HG03378 (cell line): ENCODE data around the gene ARL5C.

Experiments used
- ATAC-seq: cut with Tn5 transposase; IDR thresholded peaks from one replicate; pipeline ENCODE4 v1.9.1; 2021; ENCODE audit warnings: mild to moderate bottlenecking, moderate library complexity; ENCODE audit not compliant: unreplicated experiment

Gene ARL5C, protein sequence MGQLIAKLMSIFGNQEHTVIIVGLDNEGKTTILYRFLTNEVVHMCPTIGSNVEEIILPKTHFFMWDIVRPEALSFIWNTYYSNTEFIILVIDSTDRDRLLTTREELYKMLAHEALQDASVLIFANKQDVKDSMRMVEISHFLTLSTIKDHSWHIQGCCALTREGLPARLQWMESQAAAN

GRCh38 chr17:39165841-39166349 lies at the start of gene ARL5C:
TSS of gene ARL5C (minus strand) at chr17:39166161. CDS start at chr17:39165760, 401 bp downstream.
- no peak for ATAC-seq

DNA sequence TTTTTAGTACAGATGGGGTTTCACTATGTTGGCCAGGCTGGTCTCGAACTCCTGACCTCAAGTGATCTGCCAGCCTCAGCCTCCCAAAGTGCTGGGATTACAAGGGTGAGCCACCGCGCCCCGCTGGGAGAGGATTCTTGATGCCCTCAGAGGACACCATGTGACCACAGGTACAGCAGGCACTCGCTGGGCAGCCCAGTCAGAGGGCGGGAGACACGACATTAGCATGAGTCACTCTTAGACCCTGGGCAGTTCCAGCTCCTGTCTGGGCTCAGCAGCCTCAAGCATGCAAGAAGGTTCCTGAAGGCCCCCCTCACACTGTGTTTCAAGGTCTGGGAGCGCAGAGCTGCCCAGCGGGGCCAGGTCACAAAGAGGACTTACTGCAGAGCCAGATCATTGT lies 47.9 kb upstream of the ARL5C start:
- ATAC-seq: no peak

DNA sequence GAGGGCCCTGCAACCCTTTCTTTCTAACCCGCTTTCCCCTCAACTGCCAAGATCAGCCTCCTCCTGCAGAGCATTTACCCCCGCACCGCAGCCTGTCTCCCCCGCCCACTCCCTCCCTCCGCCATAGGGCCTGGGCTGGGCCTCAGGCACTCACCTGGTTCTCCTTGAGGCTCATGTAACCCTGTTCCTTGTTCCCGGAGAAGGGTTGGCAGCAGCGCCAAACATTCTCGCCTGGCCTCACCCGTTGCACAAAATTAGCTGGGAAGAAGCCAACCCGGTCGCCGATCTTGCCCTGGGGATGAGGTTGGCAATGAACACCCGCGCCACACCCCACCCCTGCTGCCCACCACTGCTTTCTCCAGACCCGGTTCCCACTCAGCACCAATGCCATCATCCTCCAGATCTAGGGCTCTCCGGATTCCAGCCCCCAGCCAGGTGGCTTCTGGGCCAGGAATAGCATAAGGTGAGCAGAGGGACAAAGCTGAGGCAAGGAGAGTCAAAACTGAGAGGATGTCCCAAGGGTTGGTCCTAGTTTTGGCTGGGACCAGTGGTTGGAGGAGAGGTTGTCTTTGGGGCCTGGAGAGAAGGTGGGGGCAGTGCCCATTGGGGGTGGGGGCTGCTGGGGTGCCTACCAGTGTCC lies 47.0 kb upstream of the ARL5C start:
- ATAC-seq: no peak

DNA sequence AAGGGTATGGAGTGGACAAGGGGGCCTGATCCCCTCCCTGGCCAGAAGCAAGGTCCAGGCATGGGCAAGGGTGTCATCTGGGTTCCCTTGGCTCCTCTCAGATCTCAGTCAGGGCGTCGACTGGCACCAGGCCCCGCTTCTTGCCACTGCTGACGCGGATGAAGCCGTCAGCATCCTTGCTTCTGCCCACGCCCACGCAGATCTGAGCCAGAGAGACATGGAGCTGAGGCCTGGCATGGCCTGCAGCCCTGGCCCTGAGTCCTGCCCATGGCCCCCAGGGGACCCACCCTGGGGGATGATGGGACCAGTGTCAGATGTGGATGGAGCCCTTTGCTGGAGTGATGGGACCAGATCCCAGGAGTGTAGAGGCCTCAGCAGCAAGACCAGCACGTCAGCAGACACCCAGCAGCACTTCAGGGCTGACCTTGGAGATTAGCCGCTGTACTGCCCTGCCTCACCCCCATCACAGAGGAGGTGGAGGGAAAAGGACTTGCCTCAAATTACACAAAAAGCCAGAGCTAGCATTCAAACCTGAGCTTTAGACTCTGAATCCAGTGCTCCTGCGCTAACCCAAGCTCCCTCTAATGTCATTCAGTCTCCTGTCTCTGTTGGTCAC lies 46.3 kb upstream of the ARL5C start:
- ATAC-seq: no peak

DNA sequence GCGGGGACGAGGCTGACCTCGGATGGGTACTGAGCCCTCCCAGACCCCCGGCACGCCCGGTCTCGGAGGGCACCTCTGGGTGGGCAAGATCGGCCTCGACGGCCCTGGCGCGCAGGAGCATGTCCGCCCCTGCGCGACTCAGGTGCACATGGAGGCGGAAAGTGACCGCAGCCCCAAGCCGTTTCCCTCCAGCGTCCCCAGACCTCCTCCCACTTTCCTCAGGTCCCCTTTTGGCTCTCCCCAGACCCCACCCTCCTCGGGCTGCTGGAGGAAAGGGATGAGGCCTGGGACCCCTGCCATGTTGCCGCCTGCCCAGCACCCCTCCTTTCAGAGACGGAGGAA lies 44.1 kb upstream of the ARL5C start:
- no peak for ATAC-seq

DNA sequence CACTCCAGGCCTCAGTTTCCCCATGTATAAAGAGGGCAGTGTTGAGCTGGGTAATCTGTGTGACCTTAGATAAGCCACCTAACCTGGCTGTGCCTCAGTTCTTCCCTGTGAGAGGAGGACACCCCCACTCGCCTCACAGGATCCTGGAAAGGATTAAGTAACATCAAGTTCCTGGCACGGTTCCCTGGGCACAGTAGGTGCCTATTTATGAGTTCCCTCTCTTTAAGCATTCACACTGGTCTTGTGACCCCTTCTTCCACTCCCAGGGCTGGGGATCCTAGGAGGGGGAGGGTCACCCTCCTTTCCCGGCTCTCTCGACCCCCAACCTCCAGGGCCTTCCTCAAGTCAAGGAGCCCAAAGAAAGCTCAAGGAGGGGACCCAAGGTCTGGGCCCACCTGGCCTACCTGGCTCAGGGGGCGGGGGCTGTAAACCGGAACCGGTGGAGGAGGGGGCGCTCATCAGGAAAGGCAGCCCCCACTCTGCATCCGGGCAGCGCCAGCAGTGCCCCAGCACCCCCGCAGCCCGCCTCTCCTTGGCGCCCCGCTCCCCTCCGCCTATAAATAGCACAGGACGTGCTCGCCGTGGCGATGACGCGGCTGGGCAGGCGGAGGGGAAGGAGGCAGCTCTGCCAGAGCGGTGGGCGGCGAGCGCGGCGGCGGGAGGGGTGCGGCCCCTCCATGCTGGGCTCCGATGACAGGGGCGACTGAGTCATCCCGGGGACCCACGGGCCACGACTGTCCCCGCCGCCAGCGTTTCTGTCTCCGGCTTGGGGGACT lies 43.5 kb upstream of the ARL5C start:
- ATAC-seq: no peak

DNA sequence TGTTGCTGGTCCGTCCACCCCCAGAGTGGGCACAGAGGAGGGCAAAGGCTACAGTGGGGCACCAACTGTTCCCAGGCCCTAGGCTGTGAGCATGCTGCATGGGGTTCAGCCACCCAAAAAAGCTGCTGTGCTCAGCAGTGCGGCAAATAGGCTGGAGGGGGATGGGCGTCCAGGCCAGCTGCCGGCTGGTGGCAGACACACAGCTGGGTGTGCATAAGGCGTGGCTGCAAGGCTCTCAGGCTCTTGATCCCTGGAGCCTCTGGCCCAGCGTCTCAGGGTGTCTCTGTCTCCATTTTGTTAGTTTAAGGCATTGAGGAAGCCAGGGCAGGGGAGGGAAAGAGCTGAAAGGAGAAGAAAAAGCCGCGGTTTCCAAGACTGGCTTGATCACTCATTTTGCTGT lies 42.9 kb upstream of the ARL5C start:
- no peak for ATAC-seq

- no peak for ATAC-seq
These were observed 42.2 kb upstream of the ARL5C start for GRCh38 chr17:39208136-39208535.

DNA sequence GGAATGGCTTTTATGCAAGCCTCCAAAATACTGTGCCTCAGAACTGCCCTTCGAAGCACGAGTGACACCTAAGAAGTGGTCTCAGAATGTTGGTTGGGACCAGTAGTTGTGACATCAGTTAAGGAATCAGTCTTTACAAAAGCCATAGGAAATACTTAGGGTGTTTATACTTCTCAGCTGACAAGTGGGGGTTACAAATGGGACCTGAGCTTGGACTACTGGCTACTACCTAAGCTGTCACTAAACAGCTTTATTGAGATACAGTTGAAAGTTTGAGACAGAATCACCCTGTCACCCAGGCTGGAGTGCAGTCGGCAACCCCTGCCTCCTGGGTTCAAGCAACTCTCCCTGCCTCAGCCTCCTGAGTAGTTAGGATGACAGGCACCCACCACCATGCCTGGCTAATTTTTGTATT lies 39.2 kb upstream of the ARL5C start:
- no peak for ATAC-seq

- ATAC-seq: no peak
These were observed 38.3 kb upstream of the ARL5C start for GRCh38 chr17:39204245-39204644.

GRCh38 chr17:39200957-39201510 lies 35.1 kb upstream of the ARL5C start:
- no peak for ATAC-seq

DNA sequence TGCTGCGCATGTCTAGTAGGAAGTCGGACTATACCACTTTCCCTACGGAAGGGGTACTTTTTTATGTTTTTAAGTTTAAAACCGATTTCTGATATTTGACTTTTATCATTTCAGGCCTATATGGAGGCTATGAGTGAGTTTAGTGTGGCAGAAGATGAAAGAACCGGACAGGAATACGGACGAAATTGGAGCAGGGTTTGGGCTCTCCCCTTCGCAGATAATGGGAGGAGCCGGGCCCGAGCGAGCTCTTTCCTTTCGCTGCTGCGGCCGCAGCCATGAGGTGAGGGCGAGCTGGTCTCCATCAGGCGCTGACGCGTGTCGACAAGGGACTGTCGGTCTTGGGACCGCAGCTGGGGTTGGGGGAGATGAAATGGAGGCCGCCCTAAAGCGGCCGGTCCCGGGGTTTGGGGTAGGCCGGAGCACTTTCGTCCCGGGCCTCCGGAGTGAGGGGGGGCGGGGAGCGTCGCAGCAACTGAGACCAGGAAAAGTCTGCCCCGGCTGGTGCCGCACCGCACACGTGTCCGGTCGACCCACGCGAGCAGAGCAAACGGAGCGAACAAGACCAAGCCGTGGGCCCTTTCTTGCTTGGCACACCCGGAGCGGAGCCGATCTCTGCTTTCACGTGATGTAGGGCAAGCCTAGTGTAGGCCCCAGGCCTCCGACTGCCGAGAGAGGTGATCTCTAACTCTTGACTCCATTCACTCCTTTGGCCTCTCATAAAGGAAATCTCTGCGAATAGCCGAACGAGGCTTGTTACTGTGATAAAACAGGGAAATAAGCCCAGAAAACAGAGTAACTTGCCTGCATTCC lies 34.3 kb upstream of the ARL5C start, which contains the start of gene RPL19:
TSS of gene RPL19 (plus strand) at position 214 of the 810 bp plus-strand sequence. CDS start at position 276, 62 bp downstream.
- peak; percentile 43 for ATAC-seq

DNA sequence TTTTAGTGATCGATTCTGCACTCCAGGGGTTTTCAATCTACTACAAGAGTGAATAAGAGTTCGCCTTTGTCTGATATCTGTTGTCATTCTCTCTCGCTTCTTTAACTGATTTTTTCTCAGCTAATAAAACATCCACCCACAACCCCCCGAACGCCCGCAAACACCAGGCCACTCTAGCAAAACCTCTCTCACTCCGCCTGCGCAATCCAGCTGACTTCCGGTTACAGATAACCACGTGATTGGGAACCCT lies 33.8 kb upstream of the ARL5C start:
- peak; percentile 66 for ATAC-seq

DNA sequence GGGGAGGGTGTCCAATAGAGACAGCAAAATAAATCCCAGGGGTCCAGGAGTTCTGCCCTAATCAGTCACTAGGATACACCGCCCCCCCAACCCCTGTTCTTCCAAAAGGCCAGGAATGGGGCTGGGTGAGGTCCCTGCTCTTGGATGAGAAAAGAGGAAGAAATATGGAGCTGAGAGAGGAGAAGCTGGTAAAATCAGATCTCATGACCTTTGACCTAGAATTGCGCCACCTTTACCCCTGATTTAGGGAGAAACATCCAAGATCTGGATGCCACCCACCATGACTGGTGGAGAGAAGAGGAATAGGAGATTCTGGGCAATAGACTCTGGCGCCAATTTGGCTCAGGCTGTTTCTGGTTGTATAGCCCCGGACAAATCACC lies 32.2 kb upstream of the ARL5C start:
- no peak for ATAC-seq

DNA sequence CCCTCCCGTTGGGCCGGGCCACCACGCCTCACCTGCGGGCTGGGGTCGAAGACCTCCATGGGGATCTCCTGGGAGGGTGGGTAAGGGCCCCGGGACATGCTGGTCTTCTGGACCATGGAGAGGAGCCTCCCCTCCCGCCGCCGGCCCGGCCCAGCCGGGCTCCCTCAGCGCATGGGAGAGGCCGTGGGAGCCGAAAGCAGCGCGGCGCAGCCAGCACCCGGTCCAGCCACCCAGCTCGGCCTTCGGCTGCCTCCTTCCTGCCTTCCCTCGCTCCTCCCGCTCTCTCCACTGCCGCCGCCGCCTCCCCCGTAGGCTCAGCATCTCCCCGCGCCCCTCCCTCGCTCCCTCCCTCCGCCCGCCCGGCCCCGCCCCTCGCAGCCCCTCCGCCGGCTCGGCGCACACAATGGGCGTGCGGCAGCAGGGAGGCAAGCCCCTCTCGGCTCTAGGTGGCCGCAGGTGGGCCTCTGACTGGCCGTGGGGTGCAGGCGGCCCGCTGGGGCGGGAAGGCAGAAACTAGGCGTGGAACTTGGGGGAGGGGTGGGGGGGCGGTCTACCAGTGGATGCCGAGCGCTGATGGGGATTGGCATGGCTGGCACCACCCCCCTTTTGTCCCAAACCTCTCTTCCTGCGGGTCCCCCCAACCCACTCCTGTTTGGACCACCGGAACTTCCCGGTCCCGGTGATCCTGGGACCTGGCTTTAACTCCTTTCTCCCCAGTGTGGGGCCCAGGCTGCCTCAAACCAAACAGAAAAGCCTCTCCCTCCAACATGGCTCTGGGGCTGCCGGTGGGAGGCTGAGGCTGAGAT lies 31.6 kb upstream of the ARL5C start, which contains the start of gene CACNB1:
TSS of gene CACNB1 (minus strand) at position 290 of the 806 bp plus-strand sequence. CDS start at position 116, 174 bp downstream.
- ATAC-seq: no peak

DNA sequence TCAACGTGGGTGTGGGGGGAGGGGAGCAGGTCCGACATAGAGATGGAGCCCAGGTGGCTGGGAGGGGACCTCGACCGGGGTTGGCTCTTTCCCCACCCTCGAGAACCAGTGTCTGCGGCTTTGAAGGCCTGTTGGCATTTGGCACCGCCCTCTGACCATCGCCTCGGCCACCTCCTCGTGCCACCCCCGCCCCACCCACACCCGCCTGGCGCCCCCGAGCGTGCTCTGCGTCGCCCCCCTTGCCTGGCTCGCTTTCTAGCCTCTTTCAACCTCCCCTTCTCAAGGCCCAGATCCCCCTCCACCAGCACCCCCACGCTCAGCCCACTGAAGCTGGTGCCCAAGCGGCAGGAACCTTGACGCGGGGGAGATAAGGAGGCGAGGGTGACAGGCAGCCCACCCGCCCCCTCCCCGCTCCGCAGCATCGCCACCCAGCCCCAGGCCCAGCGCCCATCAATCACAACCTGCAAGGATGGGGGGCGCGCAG lies 30.9 kb upstream of the ARL5C start:
- ATAC-seq: no peak

DNA sequence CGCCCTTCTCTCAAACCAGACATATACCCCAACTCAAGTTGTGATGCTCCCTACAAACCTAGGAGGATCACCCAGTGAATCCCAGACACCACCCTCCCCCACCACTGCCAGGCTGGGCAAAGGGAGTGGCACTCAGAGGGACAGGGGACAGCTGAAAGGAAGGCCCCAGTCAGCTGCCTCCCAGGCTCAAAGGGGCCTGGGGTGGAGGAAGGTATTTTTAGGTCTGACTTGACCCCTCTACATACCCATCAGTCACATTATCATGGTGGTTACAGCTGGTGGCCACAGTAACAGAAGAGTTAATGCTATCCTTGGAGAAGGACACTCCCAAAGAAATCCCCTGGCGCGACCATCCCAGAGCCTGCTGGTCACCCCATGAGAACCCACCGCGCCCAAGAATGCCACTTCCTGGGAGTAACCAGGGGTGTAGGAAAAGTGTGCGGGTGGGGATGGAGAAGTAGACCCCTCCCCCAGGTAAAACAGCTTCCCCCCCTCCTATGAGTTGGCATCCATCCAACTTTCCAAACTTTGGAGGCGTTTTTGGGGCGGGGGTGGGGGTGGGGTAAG lies 30.4 kb upstream of the ARL5C start:
- ATAC-seq: no peak

DNA sequence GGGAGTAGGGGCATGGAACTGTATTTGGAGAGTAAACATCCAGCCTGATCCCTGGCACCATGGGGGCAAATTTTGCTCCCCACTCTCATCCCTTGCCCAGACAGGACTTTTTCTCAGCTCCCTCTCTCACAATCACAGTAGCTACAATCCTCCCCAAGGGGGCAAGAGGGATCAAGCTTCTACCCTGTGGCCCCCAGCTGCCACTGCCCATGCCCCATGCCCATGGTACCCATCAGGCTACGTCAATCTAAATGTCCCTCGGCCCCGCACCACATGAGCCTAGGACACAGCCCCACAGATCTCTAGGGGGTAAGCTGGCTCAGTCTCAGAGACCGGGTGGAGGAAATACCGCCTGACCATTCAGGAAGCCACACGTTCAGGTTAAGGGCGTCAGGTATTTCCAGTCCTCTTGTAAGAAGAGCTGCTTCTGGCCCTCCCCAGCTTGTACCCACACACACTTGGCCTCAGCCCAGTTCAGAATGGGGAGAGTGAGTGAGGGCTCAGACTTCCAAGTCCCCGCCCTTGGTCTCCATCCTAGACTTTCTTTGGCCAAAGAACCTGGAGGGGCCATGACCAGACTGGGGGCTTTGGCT lies 29.7 kb upstream of the ARL5C start:
- ATAC-seq: no peak

- ATAC-seq: no peak
These were observed 29.1 kb upstream of the ARL5C start for GRCh38 chr17:39194985-39195524.
